HepG2 (cell line): ENCODE results near the gene ARHGAP5. TPM values are rescaled to one million over a fixed set of nuclear protein-coding genes. Genes with fewer than 3 reads are reported as not detected.
A peak's percentile ranks its signal among the peaks of the same experiment; 100 is the strongest.

ENCODE experiments used
- AKNA ChIP-seq: sonication (generic); formaldehyde crosslinking; IDR thresholded peaks from 2 replicates; pipeline ENCODE4 v1.4.0; 2020; ENCODE audit warnings: missing genetic modification reagents, borderline replicate concordance
- CREM ChIP-seq, 2 experiments: sonication (generic) in 1 of 2; formaldehyde crosslinking in 1 of 2; IDR thresholded peaks; 2 replicates each; pipeline versions ENCODE4 v1.4.0 to v1.6.1; 2016 to 2020; ENCODE audit warnings: antibody characterized with exemption in 1 of 2, mild to moderate bottlenecking in 1 of 2, missing genetic modification reagents in 1 of 2
- GLI4 ChIP-seq: sonication (generic); formaldehyde crosslinking; IDR thresholded peaks from 2 replicates; pipeline ENCODE4 v1.5.1; 2020; ENCODE audit warnings: missing genetic modification reagents, mild to moderate bottlenecking, moderate library complexity, borderline replicate concordance
- KLF6 ChIP-seq: IDR thresholded peaks from 2 replicates; pipeline ENCODE4 v1.8.0; 2016; ENCODE audit warnings: missing biosample characterization, missing genetic modification reagents
- MAFF ChIP-seq: IDR thresholded peaks from 2 replicates; pipeline ENCODE4 v1.6.1; 2011; ENCODE audit warnings: low read depth, low read length, improper control_type of control experiment
- NRL ChIP-seq: sonication (generic); formaldehyde crosslinking; IDR thresholded peaks from 2 replicates; pipeline ENCODE4 v1.5.0; 2020; ENCODE audit warnings: missing genetic modification reagents, mild to moderate bottlenecking, moderate library complexity, borderline replicate concordance
- PHF5A ChIP-seq: IDR thresholded peaks from one replicate; pipeline ENCODE4 v1.6.1; 2018; ENCODE audit warnings: low read depth, missing genetic modification reagents; ENCODE audit not compliant: unreplicated experiment
- REL ChIP-seq: sonication (generic); formaldehyde crosslinking; conservative IDR thresholded peaks from 2 replicates; pipeline ENCODE4 v1.8.0; 2022; ENCODE audit warnings: mild to moderate bottlenecking, missing genetic modification reagents, moderate library complexity
- SMARCE1 ChIP-seq: fragments of 450-650 bp; IDR thresholded peaks from 2 replicates; pipeline ENCODE4 v1.6.1; 2017; ENCODE audit warnings: borderline replicate concordance
- TCF12 ChIP-seq, 2 experiments: fragments of 450-650 bp in 1 of 2; sonication (generic) in 1 of 2; formaldehyde crosslinking in 1 of 2; IDR thresholded peaks; 2 replicates each; pipeline versions ENCODE4 v1.6.1 to v1.8.0; 2017 to 2022; ENCODE audit warnings: antibody characterized with exemption in 1 of 2, mild to moderate bottlenecking in 1 of 2, missing genetic modification reagents in 1 of 2, moderate library complexity in 1 of 2
- TGIF2 ChIP-seq: IDR thresholded peaks from 2 replicates; pipeline ENCODE4 v1.6.1; 2016; ENCODE audit warnings: control low read depth, missing compliant biosample characterization
- THAP11 ChIP-seq: IDR thresholded peaks from 2 replicates; pipeline ENCODE4 v1.6.1; 2016; ENCODE audit warnings: missing biosample characterization, missing genetic modification reagents
- ZC3H13 ChIP-seq: sonication (generic); formaldehyde crosslinking; IDR thresholded peaks from 2 replicates; pipeline ENCODE4 v1.8.1; 2023; ENCODE audit warnings: mild to moderate bottlenecking, missing genetic modification reagents, moderate library complexity
- ZNF180 ChIP-seq: sonication (generic); formaldehyde crosslinking; IDR thresholded peaks from 2 replicates; pipeline ENCODE4 v1.4.0; 2020; ENCODE audit warnings: low read depth, missing genetic modification reagents, borderline replicate concordance
- ZNF232 ChIP-seq: sonication (generic); formaldehyde crosslinking; IDR thresholded peaks from 2 replicates; pipeline ENCODE4 v1.4.0; 2020; ENCODE audit warnings: missing genetic modification reagents, borderline replicate concordance
- ZNF383 ChIP-seq: sonication (generic); formaldehyde crosslinking; IDR thresholded peaks from 2 replicates; pipeline ENCODE4 v1.4.0; 2020; ENCODE audit warnings: missing genetic modification reagents, mild to moderate bottlenecking, borderline replicate concordance
- ZNF414 ChIP-seq: sonication (generic); formaldehyde crosslinking; IDR thresholded peaks from 2 replicates; pipeline ENCODE4 v1.5.0; 2020; ENCODE audit warnings: missing genetic modification reagents
- ZNF879 ChIP-seq: sonication (generic); formaldehyde crosslinking; IDR thresholded peaks from 2 replicates; pipeline ENCODE4 v1.8.1; 2023; ENCODE audit warnings: missing genetic modification reagents
- ZSCAN20 ChIP-seq: sonication (generic); formaldehyde crosslinking; IDR thresholded peaks from 2 replicates; pipeline ENCODE4 v1.4.0; 2020; ENCODE audit warnings: missing genetic modification reagents, mild to moderate bottlenecking, borderline replicate concordance
- polyA plus RNA-seq, 8 experiments: library from polyadenylated mRNA; depleted of rRNA in 3 of 8; stranded (reverse) in 7 of 8; unstranded in 1 of 8; fragments of >200 nt; fragmentation: Illumina TruSeq in 4 of 8; extraction: Trizol in 4 of 8; gene quantifications; 2 replicates each; pipeline versions ENCODE4 v1.2.1 to v1.2.3, GENCODE V29; 2011 to 2016; ENCODE audit warnings: low read depth in 4 of 8, missing spikeins in 1 of 8, mixed read lengths in 1 of 8; ENCODE audit not compliant: insufficient read depth in 1 of 8
- total RNA-seq, 5 experiments: library from RNA; depleted of rRNA; stranded (reverse); fragments of >200 nt; fragmentation: Illumina TruSeq; extraction: Trizol; gene quantifications; 2 replicates each; pipeline ENCODE4 v1.2.3, GENCODE V29; 2016; ENCODE audit warnings: low read depth in 1 of 5
- TF ChIP-seq, protein P1 (sequence below): IDR thresholded peaks from 2 replicates; pipeline ENCODE4 v1.6.1; 2016

The ARHGAP5 gene
- total and polyA plus RNA-seq, 2 of the 13 experiments (the other 11 are each of a cell fraction or from before 2014, with no cell fraction given): 33.7 to 144 TPM

DNA sequence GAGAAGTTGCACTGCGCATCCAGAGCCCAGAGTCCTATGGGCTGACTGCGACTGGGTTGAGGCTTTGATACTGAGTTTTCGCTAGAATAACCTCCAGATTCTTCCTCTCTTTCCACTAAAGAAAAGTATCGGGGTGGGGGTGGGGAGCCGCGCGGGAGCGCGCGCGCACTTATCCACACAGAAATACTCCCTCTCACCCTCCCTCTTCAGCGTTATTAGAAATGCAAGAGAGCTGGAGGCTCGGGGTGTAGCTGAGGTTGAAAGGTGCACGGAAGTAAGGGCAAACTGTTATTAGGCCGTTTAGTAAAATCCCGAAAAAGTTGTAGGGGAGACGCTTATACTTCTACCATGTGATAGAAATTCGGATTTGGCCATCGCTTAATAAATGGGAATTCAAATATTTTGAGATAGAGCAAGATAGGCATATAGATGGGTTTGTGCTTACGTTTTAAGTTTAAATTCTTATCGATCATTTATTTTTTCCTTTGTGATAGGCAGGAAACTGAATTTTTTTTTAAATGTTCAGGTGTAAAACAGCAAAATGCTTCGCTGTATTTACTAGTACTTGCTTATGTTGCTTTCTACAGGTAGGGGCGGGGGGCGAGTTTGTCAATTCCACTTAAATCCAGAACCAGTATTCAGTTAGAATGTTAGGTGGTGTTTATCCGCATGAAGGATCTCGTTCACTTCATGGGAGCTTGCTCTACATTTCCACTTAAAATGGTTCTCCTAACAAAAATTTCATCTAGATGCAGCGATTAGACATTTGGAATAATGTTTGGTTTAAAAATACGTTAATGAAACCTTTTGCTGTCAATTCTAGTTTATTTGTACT lies 1.1 kb downstream of the ARHGAP5 start (continued):
- TF ChIP-seq ZC3H13 (no peak), ZNF232 (CRISPR knock-in tag) (no peak), KLF6 (CRISPR knock-in tag) (peak; percentile 23; the same call in 1 of the 2 replicates), ZSCAN20 (0 out of 2 replicates have a peak, but pooled peaks have one; percentile 58), TCF12 (IDR thresholded peaks at IDR 0.05) (no peak), TCF12 (CRISPR knock-in tag; IDR thresholded peaks at IDR 0.05) (no peak), ZNF180 (CRISPR knock-in tag) (no peak), NRL (CRISPR knock-in tag) (no peak), ZNF383 (CRISPR knock-in tag) (no peak), AKNA (CRISPR knock-in tag) (no peak), PHF5A (CRISPR knock-in tag) (peak; percentile 88), CREM (IDR thresholded peaks at IDR 0.05) (peak; percentile 51; the same call in 1 of the 2 replicates), CREM (CRISPR knock-in tag; IDR thresholded peaks at IDR 0.05) (no peak), MAFF (0 out of 2 replicates have a peak, but pooled peaks have one; percentile 11), ZNF879 (CRISPR knock-in tag) (no peak), ZNF414 (no peak), REL (CRISPR knock-in tag) (no peak), TGIF2 (CRISPR knock-in tag) (no peak), GLI4 (CRISPR knock-in tag) (no peak), SMARCE1 (no peak), THAP11 (CRISPR knock-in tag) (peak; percentile 31; the same call in 1 of the 2 replicates)
- TF ChIP-seq, protein P1, sequence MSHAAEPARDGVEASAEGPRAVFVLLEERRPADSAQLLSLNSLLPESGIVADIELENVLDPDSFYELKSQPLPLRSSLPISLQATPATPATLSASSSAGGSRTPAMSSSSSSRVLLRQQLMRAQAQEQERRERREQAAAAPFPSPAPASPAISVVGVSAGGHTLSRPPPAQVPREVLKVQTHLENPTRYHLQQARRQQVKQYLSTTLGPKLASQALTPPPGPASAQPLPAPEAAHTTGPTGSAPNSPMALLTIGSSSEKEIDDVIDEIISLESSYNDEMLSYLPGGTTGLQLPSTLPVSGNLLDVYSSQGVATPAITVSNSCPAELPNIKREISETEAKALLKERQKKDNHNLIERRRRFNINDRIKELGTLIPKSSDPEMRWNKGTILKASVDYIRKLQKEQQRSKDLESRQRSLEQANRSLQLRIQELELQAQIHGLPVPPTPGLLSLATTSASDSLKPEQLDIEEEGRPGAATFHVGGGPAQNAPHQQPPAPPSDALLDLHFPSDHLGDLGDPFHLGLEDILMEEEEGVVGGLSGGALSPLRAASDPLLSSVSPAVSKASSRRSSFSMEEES (CRISPR knock-in tag): peak; percentile 52; the same call in 1 of the 2 replicates
